ENCODE measurements around the gene KLHDC10.

GRCh38 chr7:130133029-130133782 is 62.9 kb downstream of the KLHDC10 start:
- no peak for TF ChIP-seq CTCF (IDR thresholded peaks at IDR 0.05; ENCODE audit: low read depth, low read length, poor library complexity, severe bottlenecking)
- TF ChIP-seq EZH2phosphoT487 (IDR thresholded peaks at IDR 0.05; ENCODE audit: borderline replicate concordance, low read length) = no peak
